Measurements from ENCODE around the gene GM2A.

DNA sequence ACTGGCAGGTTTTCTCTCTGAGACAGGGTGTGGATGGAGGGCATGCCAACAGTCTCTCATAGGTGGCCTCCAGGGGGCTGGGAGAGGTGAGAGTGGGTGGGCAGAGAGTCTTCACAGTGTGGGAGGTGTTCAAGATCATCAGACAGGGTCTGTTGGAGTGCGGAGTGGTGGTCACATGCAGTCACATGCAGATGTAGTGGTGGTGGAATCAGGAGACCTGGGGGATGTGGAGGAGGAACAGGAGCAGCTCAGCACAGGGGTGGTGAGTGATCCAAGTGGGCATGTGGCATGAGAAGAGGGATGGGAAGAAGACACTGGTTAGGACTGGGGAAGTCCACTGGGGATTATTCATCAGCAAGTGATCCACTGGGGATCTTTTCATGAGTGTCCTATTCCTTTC, 5.8 kb downstream of the GM2A start:
- TF ChIP-seq, protein P1, sequence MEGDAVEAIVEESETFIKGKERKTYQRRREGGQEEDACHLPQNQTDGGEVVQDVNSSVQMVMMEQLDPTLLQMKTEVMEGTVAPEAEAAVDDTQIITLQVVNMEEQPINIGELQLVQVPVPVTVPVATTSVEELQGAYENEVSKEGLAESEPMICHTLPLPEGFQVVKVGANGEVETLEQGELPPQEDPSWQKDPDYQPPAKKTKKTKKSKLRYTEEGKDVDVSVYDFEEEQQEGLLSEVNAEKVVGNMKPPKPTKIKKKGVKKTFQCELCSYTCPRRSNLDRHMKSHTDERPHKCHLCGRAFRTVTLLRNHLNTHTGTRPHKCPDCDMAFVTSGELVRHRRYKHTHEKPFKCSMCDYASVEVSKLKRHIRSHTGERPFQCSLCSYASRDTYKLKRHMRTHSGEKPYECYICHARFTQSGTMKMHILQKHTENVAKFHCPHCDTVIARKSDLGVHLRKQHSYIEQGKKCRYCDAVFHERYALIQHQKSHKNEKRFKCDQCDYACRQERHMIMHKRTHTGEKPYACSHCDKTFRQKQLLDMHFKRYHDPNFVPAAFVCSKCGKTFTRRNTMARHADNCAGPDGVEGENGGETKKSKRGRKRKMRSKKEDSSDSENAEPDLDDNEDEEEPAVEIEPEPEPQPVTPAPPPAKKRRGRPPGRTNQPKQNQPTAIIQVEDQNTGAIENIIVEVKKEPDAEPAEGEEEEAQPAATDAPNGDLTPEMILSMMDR (IDR thresholded peaks at IDR 0.05), result no peak
- no peak for TF ChIP-seq POLR2A (IDR thresholded peaks at IDR 0.05; ENCODE audit: low read depth)
- no peak for TF ChIP-seq POLR2AphosphoS5 (IDR thresholded peaks at IDR 0.05)

Data from esophagus muscularis mucosa (tissue), 3 donors.